ENCODE data around the gene FAM227B.

DNA sequence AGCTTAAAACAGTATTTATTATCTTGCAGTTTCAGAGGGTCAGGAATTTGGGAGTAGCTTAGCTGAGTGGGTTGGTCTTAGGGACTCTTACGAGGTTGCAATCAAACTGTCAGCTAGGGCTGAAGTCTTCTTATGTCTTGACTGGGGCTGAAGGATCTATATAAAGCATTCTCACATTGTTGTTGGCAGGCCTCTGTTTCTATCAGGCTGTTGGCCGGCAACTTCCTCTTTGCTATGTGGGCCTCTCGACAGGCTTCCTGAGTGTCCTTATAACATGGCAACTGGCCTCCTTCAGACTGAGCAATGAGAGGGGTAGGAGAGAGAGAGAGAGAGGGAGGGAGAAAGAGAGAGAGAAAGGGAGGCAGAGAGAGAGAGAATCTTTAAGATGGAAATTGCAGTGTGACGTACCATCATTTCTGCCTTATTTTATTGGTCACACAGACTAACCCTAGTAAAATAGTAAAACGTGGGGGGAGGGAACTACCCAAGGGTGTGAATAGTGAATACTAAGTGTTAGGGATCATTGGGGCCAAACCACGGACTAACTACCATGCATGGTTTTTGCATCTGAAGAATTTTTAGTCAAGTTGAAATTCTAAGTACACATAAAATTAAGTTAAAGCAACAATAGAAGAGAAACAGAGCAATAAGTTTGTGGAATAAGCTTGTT lies 181.5 kb downstream of the FAM227B start:
- TF ChIP-seq POLR2AphosphoS5 (IDR thresholded peaks at IDR 0.05; ENCODE audit: borderline replicate concordance, low read depth, low read length) (no peak), FOXP2 (optimal IDR thresholded peaks at IDR 0.05; ENCODE audit: control extremely low read depth, extremely low read length, insufficient read depth) (no peak), EZH2 (IDR thresholded peaks at IDR 0.05) (no peak)

All from SK-N-MC (cell line).